ENCODE data around the gene SFMBT2.
"Not testable (repeated sequence)": the region's sequence is repeated elsewhere in the genome, so short reads cannot be mapped to it uniquely, and the experiment has no call there.

Gene SFMBT2

GRCh38 chr10:7317786-7318446 lies 92.9 kb downstream of the SFMBT2 start:
- no peak for DNase-seq

GRCh38 chr10:7316839-7317238 lies 94.0 kb downstream of the SFMBT2 start:
- DNase-seq = no peak

- DNase-seq = no peak
These were observed 94.9 kb downstream of the SFMBT2 start for GRCh38 chr10:7315906-7316305.

- no peak for DNase-seq
These were observed 96.7 kb downstream of the SFMBT2 start for GRCh38 chr10:7314170-7314569.

GRCh38 chr10:7312488-7312857 lies 98.4 kb downstream of the SFMBT2 start:
- DNase-seq = no peak

- not testable (repeated sequence) for DNase-seq
These were observed 98.9 kb downstream of the SFMBT2 start for GRCh38 chr10:7311850-7312487.

GRCh38 chr10:7311218-7311849 lies 99.5 kb downstream of the SFMBT2 start:
- DNase-seq = no peak

GRCh38 chr10:7310076-7310475 lies 100.8 kb downstream of the SFMBT2 start:
- no peak for DNase-seq

GRCh38 chr10:7308826-7309225 lies 102.0 kb downstream of the SFMBT2 start:
- no peak for DNase-seq

GRCh38 chr10:7306616-7307015 lies 104.2 kb downstream of the SFMBT2 start:
- no peak for DNase-seq

GRCh38 chr10:7306147-7306546 lies 104.7 kb downstream of the SFMBT2 start:
- no peak for DNase-seq

- no peak for DNase-seq
These were observed 105.8 kb downstream of the SFMBT2 start for GRCh38 chr10:7305053-7305452.

- DNase-seq = no peak
These were observed 106.7 kb downstream of the SFMBT2 start for GRCh38 chr10:7304110-7304509.

GRCh38 chr10:7302930-7303557 lies 107.8 kb downstream of the SFMBT2 start:
- DNase-seq = no peak

GRCh38 chr10:7302392-7302906 lies 108.4 kb downstream of the SFMBT2 start:
- no peak for DNase-seq

GRCh38 chr10:7301006-7301778 lies 109.6 kb downstream of the SFMBT2 start:
- DNase-seq = no peak

- no peak for DNase-seq
These were observed 110.4 kb downstream of the SFMBT2 start for GRCh38 chr10:7300384-7300971.

GRCh38 chr10:7299601-7300325 lies 111.1 kb downstream of the SFMBT2 start:
- not testable (repeated sequence) for DNase-seq

GRCh38 chr10:7298495-7298894 lies 112.3 kb downstream of the SFMBT2 start:
- no peak for DNase-seq

- no peak for DNase-seq
These were observed 113.7 kb downstream of the SFMBT2 start for GRCh38 chr10:7297094-7297493.

GRCh38 chr10:7296648-7297047 lies 114.2 kb downstream of the SFMBT2 start:
- DNase-seq = no peak

GRCh38 chr10:7296076-7296475 lies 114.8 kb downstream of the SFMBT2 start:
- no peak for DNase-seq

All from activated CD4-positive, alpha-beta T cell treated with anti-CD3 and anti-CD28 coated beads for 4 hours (primary cell).